Vein endothelial cell (primary cell): ENCODE results near the gene UGT1A6. TPM values are rescaled to one million over a fixed set of nuclear protein-coding genes. Genes with fewer than 3 reads are reported as not detected.

Source experiments
- total RNA-seq: library from RNA; depleted of rRNA; stranded (reverse); fragments of >200 nt; gene quantifications from 2 replicates; pipeline ENCODE4 v1.2.3, GENCODE V29; 2012

The UGT1A6 gene
- total RNA-seq = not detected in 2 replicates

DNA sequence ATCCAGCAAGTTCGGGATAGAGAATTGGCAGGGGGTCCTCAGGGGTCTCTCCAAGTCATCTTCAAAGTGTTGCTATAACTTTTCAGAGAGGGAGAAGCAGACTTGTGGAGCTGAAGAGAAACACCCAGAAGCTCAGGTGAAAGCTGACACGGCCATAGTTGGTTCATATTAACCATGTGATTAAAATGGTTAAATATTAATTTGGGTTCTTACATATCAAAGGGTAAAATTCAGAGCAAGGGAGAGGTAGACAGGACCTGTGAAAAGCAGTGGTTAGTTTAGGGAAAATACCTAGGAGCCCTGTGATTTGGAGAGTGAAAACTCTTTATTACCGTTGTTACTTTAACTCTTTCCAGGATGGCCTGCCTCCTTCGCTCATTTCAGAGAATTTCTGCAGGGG lies at the start of gene UGT1A6:
Gene UGT1A6 (plus strand): TSS at position 243 of the 400 bp plus-strand sequence. CDS start 115 bp downstream, at position 358.

DNA sequence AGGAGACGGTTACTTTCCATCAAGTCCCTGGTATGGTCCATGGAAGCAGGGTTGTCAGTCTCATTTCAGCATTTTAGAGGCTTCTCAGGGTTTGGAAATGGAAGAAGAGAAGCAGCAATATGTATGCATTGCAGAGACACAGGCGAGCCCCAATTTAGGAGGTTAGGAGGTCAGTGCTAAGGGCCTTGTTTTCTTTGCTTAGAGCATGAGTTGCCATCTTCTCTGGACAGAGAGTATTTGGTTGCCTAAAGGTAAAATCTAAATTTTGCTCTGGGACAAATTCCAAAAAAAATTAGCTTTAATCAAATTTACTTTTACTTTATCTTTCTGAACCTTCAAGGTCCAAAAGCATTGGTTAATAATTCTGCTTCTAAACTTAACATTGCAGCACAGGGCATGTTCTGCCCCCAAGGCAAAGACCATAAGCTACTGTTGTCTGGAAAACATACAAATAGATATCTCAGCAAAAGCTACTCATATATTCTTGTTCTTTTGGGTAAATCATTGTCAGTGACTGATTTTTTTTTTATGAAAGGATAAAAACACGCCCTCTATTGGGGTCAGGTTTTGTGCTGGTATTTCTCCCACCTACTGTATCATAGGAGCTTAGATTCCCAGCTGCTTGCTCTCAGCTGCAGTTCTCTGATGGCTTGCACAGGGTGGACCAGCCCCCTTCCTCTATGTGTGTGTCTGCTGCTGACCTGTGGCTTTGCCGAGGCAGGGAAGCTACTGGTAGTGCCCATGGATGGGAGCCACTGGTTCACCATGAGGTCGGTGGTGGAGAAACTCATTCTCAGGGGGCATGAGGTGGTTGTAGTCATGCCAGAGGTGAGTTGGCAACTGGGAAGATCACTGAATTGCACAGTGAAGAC lies 21.2 kb upstream of the UGT1A6 start, which contains the start of gene UGT1A9:
Gene UGT1A9 (plus strand): TSS at position 609 of the 872 bp plus-strand sequence. CDS start 37 bp downstream, at position 646.

DNA sequence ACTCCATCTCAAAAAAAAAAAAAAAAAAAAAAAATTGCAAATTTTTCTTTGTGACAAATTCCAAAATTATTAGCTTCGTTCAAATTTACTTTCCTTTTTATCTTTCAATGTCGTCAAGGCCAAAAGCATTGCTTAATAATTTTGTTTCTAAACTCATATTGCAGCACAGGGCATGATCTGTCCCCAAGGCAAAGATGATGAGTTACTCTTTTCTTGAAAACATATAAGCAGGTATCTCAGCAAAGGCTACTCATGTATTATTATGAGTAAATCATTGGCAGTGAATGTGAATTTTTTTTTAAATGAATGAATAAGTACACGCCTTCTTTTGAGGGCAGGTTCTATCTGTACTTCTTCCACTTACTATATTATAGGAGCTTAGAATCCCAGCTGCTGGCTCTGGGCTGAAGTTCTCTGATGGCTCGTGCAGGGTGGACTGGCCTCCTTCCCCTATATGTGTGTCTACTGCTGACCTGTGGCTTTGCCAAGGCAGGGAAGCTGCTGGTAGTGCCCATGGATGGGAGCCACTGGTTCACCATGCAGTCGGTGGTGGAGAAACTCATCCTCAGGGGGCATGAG lies 11.1 kb upstream of the UGT1A6 start, which contains the start of gene UGT1A7:
Gene UGT1A7 (plus strand): TSS at position 381 of the 579 bp plus-strand sequence. CDS start 37 bp downstream, at position 418.

DNA sequence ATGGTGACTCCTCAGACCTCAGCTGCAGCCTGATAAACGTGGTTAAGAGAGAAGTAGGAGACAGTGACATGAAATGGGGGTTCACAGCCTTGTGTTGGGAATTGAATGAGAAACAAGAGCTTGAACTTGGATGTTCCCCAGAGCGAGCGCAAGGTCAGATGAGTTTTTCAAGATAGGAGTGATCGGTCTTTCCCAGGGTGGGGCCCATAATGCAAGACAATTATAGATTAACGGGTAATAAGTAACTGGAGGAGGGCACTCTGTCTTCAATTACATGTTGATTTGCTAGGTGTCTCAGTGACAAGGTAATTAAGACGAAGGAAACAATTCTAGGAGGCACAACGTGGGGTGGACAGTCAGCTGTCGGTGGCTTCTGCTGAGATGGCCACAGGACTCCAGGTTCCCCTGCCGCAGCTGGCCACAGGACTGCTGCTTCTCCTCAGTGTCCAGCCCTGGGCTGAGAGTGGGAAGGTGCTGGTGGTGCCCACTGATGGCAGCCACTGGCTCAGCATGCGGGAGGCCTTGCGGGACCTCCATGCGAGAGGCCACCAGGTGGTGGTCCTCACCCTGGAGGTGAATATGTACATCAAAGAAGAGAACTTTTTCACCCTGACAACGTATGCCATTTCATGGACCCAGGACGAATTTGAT lies 20.0 kb downstream of the UGT1A6 start, which contains the start of gene UGT1A5:
Gene UGT1A5 (plus strand): TSS at position 297 of the 651 bp plus-strand sequence. CDS start 85 bp downstream, at position 382.

DNA sequence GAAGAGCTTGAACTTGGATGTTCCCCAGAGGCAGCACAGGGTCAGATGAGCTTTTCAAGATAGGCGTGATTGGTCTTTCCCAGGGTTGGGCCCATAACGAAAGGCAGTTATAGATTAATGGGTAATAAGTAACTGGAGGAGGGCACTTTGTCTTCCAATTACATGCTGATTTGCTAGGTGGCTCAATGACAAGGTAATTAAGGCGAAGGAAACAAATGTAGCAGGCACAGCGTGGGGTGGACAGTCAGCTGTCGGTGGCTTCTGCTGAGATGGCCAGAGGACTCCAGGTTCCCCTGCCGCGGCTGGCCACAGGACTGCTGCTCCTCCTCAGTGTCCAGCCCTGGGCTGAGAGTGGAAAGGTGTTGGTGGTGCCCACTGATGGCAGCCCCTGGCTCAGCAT lies 25.9 kb downstream of the UGT1A6 start, which contains the start of gene UGT1A4:
Gene UGT1A4 (plus strand): TSS at position 185 of the 400 bp plus-strand sequence. CDS start 85 bp downstream, at position 270.

DNA sequence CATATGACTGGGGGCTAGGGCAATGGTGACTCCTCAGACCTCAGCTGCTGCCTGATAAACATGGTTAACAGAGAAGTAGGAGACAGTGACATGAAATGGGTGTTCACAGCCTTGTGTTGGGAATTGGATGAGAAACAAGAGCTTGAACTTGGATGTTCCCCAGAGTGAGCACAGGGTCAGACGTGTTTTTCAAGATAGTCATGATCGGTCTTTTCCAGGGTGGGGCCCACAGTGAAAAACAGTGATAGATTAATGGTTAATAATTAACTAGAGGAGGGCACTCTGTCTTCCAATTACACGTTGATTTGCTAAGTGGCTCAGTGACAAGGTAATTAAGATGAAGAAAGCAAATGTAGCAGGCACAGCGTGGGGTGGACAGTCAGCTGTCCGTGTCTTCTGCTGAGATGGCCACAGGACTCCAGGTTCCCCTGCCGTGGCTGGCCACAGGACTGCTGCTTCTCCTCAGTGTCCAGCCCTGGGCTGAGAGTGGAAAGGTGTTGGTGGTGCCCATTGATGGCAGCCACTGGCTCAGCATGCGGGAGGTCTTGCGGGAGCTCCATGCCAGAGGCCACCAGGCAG lies 36.1 kb downstream of the UGT1A6 start, which contains the start of gene UGT1A3:
Gene UGT1A3 (plus strand): TSS at position 320 of the 579 bp plus-strand sequence. CDS start 85 bp downstream, at position 405.

DNA sequence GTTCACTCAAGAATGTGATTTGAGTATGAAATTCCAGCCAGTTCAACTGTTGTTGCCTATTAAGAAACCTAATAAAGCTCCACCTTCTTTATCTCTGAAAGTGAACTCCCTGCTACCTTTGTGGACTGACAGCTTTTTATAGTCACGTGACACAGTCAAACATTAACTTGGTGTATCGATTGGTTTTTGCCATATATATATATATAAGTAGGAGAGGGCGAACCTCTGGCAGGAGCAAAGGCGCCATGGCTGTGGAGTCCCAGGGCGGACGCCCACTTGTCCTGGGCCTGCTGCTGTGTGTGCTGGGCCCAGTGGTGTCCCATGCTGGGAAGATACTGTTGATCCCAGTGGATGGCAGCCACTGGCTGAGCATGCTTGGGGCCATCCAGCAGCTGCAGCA lies 67.4 kb downstream of the UGT1A6 start, which contains the start of gene UGT1A1:
Gene UGT1A1 (plus strand): TSS at position 228 of the 400 bp plus-strand sequence. CDS start 18 bp downstream, at position 246.

DNA sequence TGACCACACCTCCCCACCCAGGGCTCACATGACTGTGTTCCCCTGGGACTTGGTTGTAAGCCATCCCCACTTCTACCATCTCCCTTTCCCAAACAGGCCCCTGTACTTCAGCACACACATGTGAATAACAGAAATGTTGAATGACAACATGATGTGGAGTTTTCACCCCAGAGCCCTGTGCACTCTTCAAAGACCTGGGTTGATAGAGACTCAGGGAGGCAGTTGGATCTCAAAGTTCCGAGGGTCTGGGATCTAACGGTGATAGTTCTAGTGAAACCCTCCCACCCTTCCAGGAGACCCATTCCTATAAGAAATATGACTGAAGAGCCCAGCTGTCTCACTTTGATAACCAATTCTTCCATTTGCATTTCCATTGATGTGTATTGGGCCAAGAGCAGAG lies 85.3 kb downstream of the UGT1A6 start, which contains the start of gene MROH2A:
Gene MROH2A (plus strand): TSS at position 301 of the 400 bp plus-strand sequence. CDS start 1,029 bp downstream, outside the sequence.

Other genes with a start within 250 kb of the UGT1A6 start
- 23.5 and 24.8 TPM in 2 replicates for gene USP40, start 126.1 kb upstream of the UGT1A6 start, total RNA-seq
- gene UGT1A8, start 75.3 kb upstream of the UGT1A6 start, total RNA-seq = not detected in 2 replicates
- not detected in 2 replicates for gene UGT1A10, start 56.4 kb upstream of the UGT1A6 start, total RNA-seq
- gene UGT1A9, start 21.0 kb upstream of the UGT1A6 start, total RNA-seq = not detected in 2 replicates
- gene UGT1A7, start 11.0 kb upstream of the UGT1A6 start, total RNA-seq = not detected in 2 replicates
- gene UGT1A5, start 20.0 kb downstream of the UGT1A6 start, total RNA-seq = not detected in 2 replicates
- not detected in 2 replicates for gene UGT1A4, start 25.8 kb downstream of the UGT1A6 start, total RNA-seq
- not detected in 2 replicates for gene UGT1A3, start 36.2 kb downstream of the UGT1A6 start, total RNA-seq
- not detected in 2 replicates for gene UGT1A1, start 67.4 kb downstream of the UGT1A6 start, total RNA-seq
- gene MROH2A, start 85.4 kb downstream of the UGT1A6 start, total RNA-seq = not detected in 2 replicates
- 14.7 and 25.5 TPM in 2 replicates for gene HJURP, start 161.6 kb downstream of the UGT1A6 start, total RNA-seq
- gene TRPM8, start 224.5 kb downstream of the UGT1A6 start, total RNA-seq = not detected in 2 replicates